HG03108 (cell line): ENCODE results near the gene ZNF83.
A peak's percentile ranks its signal among the peaks of the same experiment; 100 is the strongest.
"Not testable (repeated sequence)": the region's sequence is repeated elsewhere in the genome, so short reads cannot be mapped to it uniquely, and the experiment has no call there.

ENCODE experiments used
- ATAC-seq: cut with Tn5 transposase; IDR thresholded peaks from one replicate; pipeline ENCODE4 v1.9.1; 2021; ENCODE audit warnings: moderate library complexity; ENCODE audit not compliant: unreplicated experiment

The ZNF83 gene

DNA sequence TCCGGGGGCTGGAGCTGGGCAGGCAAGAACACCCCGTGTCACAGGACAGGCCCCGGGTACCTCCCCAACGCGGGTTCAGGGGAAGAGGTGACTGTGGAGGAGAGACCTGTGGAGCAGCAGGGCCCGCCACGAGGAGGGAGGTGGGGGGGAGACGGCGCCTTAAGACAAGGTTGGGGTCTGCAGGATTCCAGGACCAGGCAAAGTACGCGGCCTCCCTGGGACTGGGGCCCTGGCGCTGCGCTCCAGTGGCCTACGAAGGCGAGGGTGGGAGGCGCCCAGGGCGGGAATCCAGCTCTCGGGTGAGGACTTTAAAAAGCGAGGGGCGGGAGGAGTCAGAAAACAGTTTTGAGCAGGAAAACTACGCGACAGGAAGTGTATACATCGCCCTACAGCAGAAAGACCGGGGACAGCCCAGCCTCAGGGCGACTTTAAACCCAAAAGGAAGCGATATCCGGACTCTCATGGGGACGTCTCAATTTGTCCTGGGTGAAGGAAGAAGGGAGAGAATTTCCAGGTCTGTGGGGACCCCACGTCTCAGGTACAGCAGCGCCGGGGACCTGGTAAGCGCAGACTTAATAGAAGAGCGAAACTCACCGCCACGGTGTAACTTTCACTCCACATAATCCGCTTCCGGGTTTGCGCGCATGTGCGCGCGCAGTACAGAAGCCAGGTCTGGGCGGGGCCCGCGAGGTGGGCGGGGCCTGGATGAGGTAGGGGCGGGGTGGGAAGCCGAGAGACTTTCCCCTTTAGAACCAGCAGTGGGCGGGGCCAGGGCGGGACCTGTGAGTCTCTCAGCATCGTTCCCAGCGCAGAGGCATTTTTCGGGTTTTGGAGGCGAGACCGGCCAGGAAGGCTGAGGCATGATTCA, at the start of gene ZNF83:
Gene ZNF83, minus strand, starts transcription at position 638 of the 868 bp plus-strand sequence.
- peak; percentile 93 for ATAC-seq

DNA sequence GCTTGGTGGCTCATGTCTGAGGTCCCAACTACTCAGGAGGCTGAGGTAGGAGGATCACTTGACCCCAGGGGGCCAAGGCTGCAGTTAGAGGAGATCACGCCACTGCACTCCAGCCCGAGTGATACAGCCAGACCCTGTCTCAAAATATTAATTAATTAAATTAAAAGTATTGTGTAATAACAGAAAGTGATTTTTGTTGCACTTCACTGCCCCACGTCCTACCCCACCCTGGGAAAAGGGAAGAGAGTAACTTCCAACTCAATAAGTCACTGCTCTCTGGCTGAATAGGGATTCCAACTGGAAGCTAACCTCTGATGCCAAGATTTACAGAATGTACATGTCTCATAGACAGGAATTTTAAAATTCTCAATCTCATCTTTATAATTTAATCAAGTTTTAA, 49.5 kb upstream of the ZNF83 start:
- ATAC-seq = no peak

DNA sequence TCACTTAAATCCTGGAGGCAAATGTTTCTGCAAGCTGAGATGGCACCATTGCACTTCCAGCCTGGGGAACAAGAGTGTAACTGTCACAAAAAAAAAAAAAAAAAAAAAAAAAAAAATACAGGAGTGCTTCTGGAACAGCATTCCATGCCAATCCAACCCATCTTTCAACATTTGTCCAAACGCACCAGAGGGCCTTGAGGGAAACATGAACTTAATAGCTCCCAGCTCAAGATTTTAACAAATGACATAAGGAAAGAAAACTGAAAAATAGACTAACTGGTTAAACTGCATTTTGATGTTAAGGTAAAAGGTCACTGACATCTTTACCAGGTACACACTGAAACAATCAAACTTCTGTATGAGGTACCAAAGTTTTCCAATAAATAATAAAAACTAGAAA, 47.7 kb upstream of the ZNF83 start:
- no peak for ATAC-seq

DNA sequence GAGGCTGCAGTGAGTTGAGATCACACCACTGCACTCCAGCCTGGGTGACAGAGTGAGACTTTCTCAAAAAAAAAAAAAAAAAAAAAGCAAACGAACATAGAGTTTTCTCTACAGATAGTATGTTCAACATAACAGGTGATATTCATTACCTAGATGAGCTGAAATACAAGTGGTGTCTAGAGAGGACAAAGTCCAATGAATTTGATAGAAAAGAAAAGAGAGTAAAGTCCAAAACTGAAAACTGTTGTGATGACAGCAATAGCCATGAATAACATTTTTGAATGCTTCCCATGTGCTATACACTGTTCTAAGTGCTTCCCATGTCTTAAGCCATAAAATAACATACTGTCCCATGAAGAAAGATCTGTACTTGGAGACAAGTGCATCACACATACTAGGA, 43.1 kb upstream of the ZNF83 start:
- not testable (repeated sequence) for ATAC-seq

DNA sequence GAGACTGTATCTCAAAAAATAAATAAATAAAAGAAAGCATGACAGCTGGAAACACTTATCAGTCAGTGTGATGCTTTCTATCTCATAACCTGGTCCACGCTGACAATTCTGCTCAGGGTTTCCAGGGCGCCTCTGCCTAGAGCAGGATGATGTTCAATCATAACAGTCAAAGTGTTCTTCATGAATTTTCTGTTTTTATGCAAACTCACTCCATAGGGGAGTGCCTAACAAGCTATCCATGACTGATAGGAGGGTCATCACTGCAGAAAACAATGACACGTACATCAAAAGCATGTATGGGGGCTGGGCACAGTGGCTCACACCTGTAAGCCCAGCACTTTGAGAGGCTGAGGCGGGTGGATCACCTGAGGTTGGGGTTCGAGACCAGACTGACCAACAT, 41.4 kb upstream of the ZNF83 start:
- ATAC-seq = no peak

DNA sequence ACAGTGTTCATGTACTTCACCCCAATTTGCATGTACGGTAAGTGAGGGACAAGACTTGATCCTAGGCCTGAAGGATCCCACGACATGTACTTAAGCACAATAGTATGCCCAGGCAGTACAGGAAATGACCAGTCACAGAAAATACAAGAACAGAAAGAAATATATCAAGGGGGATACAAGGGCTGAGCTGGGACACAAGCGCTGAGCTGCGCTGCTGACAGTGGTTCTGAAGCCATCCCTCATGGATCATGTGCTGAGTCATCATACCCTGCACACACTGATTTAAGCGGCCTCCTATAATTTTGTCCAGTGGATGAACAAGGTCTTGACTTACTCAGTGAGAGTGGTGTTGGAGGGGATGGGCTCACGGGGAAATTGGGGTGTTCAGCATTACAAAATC, 37.1 kb upstream of the ZNF83 start:
- ATAC-seq = not testable (repeated sequence)

- ATAC-seq = no peak
Observed at GRCh38 chr19:52673014-52673413, 34.9 kb upstream of the ZNF83 start.

- no peak for ATAC-seq
Observed at GRCh38 chr19:52670046-52670445, 31.9 kb upstream of the ZNF83 start.

- no peak for ATAC-seq
Observed at GRCh38 chr19:52669586-52669985, 31.4 kb upstream of the ZNF83 start.

- ATAC-seq = no peak
Observed at GRCh38 chr19:52667972-52668371, 29.8 kb upstream of the ZNF83 start.

DNA sequence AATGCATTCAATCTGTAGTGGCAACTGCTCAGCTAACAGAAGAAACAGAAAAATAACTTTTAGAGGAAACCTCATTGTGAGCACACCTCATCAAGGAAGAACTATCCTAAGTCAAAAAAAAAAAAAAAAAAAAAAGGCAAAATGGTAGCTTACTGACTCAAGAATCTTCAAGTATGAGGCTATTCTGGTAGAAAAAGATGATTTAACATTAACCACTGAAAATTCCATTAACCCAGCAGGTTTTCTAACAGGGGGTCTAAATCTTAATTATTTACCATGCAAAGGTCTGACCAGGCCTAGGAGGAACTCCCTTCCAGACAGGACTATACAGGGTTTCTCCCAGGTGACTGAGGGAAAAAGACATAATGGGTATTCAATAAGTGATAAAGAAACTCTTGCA, 28.4 kb upstream of the ZNF83 start:
- ATAC-seq = no peak

GRCh38 chr19:52665529-52665928, 27.4 kb upstream of the ZNF83 start:
- no peak for ATAC-seq

DNA sequence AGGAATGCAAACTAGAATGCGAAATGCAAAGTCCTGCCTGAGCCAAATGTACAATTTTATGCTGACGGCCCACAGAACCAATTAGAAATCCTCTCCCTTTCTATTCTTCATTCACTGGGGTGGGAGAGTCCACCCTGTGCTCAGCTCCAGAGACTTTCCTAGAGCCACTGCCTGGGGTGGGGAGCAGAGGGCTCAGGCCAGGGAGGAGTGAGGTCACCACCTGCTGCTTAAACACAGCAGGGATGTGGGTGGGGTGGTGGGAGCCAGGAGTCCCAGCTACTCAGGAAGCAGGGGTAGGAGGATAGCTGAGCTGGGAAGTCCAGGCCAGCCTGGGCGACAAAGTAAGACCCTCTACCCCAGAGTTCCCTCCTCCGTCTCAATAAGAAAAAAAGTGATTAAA, 26.9 kb upstream of the ZNF83 start:
- ATAC-seq = no peak

- no peak for ATAC-seq
Observed at GRCh38 chr19:52664461-52664860, 26.3 kb upstream of the ZNF83 start.

DNA sequence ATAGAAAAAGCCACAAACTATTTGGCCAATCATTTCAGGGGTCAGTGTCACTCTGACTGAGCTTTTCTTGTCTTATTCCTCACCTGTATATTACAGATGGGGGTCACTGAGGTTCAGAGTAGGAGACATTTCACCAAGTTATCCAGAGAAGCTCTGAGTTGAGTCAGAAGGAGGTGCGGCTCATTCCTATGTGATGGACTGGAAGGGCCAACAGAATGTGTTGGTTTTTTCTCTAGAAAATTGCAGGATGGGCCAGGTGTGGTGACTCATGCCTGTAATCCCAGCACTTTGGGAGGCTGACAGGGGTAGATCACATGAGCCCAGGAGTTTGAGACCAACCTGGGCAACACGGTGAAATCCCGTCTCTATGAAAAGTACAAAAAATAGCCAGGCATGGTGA, 24.5 kb upstream of the ZNF83 start:
- ATAC-seq = no peak

DNA sequence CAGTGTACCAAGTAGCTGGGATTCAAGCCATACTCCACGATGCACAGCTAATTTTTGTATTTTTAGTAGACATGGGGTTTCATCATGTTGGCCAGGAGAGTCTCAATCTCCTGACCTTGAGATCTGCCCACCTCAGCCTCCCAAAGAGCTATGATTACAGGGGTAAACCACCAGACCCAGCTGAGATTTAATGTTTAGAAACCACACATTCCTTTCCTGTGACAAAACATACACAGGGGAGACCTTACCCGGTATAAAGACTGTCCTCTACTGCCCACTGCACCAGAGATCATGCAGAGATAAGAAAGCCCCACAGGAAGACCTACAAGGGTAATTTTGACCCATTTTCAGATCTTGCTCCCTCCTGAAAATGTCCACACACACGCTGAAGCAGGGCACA, 22.8 kb upstream of the ZNF83 start:
- ATAC-seq = no peak

DNA sequence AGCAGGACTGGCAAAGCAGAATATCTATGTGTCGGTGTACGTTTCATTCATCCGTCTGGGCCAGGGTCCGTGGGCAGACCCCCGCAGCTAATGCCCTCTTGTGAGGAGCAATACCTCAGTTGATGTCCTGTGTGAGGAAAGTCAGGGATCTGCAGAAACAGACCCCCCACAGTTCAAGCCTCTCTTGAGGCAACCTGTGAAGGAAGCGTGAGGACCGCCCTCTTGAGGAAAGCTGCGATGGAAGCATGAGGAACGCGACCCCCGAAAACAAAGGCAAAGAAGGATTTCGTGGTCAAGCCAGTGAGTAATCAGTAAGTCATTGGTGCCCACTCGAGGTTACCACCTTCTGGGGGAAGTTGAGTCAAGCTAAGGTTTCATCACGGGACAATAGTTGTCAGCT, 20.9 kb upstream of the ZNF83 start:
- no peak for ATAC-seq

DNA sequence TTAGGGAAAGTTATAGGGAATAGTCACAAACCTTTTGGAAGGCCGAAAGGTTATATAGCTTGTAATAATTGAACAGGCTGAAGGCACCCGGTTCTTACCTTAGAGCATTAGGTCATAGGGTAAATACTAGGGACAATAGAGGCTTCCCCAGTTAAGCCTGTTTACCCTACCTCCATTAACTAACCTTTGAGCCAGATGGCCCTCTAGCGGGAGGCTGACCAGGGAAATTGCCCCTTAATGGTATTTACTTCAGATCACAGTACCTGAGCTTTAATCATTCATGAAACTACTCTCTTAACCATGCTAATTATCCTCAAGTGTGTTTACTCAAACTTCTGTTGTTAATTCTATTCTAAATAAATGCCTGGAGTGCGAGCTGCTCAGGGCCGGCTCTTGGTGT, 20.4 kb upstream of the ZNF83 start:
- no peak for ATAC-seq

- no peak for ATAC-seq
Observed at GRCh38 chr19:52653161-52653560, 15.0 kb upstream of the ZNF83 start.

GRCh38 chr19:52651956-52652355, 13.8 kb upstream of the ZNF83 start:
- ATAC-seq = no peak

- ATAC-seq = no peak
Observed at GRCh38 chr19:52648336-52649016, 10.3 kb upstream of the ZNF83 start.

GRCh38 chr19:52646571-52647217, 8.5 kb upstream of the ZNF83 start:
- no peak for ATAC-seq
